C4-2B (cell line): ENCODE results near the gene CD80.
"Not testable (repeated sequence)": the region's sequence is repeated elsewhere in the genome, so short reads cannot be mapped to it uniquely, and the experiment has no call there.

Experiments used
- H3K27ac ChIP-seq: fragments of 450-650 bp; 2 replicates; pipeline ENCODE4 v1.5.1; 2017
- ZFX ChIP-seq: fragments of 450-650 bp; IDR thresholded peaks from 2 replicates; pipeline ENCODE4 v1.6.1; 2017
- TF ChIP-seq, protein P1 (sequence below): fragments of 450-650 bp; conservative IDR thresholded peaks from 2 replicates; pipeline ENCODE4 v1.5.1; 2017; ENCODE audit warnings: mild to moderate bottlenecking

Gene CD80

DNA sequence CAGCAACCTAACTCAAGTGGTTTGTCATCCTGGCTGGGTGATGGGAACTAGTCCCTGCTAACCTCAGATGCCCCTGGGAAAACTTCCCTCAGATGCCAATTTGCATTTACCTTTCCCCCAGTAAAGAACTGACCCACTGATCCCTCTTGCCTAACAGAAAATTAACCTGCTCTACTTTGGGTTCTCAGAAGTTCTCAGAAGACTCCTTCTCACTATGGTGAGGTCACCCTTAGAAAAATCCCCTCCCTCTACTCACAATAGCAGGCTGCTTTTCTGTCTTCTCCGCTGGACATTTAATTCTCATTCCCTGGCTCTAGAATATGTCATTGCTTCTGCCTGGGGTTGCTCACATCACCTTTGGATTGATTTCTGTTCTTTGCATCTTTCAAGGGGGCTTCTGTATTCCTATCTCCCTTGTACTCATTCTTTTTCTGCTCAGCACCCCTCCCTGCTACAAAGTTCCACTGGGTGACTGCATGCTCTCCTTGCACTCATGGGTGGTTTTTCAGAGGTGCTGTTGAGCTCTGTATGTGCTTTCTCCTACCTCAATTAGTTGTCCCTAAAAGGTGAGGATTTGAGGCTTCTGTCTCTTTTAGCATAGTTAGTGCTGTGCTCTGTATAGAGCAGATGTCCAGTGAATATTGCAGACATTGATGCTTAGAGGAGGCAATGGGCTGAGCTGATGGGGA lies 39.1 kb upstream of the CD80 start:
- H3K27ac ChIP-seq, result no peak overlapping the region
- TF ChIP-seq, protein P1, sequence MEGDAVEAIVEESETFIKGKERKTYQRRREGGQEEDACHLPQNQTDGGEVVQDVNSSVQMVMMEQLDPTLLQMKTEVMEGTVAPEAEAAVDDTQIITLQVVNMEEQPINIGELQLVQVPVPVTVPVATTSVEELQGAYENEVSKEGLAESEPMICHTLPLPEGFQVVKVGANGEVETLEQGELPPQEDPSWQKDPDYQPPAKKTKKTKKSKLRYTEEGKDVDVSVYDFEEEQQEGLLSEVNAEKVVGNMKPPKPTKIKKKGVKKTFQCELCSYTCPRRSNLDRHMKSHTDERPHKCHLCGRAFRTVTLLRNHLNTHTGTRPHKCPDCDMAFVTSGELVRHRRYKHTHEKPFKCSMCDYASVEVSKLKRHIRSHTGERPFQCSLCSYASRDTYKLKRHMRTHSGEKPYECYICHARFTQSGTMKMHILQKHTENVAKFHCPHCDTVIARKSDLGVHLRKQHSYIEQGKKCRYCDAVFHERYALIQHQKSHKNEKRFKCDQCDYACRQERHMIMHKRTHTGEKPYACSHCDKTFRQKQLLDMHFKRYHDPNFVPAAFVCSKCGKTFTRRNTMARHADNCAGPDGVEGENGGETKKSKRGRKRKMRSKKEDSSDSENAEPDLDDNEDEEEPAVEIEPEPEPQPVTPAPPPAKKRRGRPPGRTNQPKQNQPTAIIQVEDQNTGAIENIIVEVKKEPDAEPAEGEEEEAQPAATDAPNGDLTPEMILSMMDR, result no peak
- TF ChIP-seq ZFX, result no peak

DNA sequence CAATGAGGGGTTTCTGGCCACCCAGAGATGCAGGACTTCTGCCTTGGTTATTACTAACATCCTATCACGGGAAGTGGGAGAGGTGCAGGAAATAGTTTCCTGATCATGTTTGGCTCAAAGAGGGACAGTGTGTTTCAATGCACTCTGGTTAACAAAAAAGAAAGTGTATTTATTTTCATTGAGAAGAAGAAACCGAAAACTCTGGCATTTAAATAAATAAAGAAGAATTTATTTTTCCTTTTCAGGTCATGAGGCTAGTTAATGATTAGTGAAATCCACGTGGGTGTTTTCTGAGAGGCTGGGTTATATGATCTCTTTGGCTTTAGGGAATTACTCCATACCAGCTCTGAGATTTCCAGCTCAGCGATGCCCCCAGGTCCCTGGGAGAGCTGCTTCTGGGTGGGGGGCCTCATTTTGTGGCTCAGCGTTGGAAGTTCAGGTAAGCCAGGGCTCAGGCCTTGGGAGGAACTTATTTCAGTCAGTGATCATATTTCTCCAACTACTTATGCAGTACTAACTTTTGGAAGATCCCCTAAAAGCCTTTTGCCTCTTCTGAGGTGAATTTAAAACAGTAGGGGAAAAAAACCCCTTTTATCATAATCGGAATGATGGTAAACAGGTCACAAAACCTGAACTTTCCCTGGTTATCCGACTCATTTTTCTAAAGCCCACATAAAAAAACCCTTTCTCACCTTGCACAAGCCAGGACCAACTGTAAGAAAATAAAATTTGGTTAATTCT lies 38.3 kb upstream of the CD80 start, which contains the start of gene PLA1A:
Gene PLA1A, plus strand, starts transcription at position 338 of the 741 bp plus-strand sequence. Its CDS starts 29 bp downstream, at position 367.
- H3K27ac ChIP-seq, result no peak within 1 kb of the TSS
- TF ChIP-seq, protein P1, result no peak
- TF ChIP-seq ZFX, result no peak

DNA sequence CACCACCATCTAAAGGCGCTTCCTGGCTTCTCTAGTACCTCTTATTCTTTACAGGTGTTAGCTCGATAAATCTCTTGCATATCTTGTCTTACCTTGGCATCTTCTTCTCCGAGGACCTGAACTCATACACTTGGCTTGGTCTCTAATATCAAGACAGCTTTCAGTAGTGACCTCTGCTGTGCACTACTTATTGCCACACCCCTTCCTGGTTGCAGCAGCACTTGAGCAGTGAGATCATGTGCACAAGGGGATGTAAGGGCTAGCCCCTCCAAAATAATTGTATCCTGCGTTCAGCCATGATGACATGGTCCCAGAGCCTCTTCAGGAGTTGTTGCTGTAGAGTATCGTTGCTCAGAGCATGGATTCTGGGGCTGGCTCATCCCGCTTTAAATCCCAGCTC lies 37.0 kb upstream of the CD80 start:
- no peak for TF ChIP-seq ZFX
- TF ChIP-seq, protein P1, result no peak
- no peak overlapping the region for H3K27ac ChIP-seq

DNA sequence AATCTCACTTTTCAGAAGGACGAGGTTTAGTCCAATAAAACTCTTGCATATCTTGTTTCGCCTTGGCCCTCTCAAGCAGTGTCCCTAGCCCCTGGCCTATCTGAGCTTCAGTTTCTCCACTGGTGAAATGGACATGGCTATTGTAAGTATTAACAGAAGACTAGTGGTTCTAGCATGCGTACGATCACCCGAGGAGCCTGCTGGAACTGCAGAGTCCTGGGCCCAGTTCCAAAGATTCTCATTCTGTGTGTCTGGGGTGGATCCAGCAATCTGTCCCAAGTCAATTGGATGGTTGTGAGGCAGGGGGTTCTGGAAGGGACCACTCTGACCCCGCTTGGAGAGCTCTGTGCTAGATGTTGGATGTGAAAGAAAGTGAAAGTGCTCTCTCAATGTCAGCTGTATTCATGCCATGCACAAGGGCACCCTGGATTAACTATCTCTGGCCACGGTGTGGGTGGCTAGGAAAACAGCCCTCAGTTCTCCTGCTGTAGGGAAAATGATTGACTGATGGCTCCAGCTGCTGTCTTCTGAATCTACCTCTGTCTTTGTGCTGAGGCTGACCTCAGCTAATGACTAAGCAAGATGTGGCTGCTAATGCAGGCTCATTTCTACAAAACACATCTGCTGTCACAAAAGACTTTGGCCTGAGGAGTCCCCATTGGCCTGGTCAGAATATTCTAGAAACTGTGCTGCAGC lies 36.4 kb upstream of the CD80 start:
- TF ChIP-seq ZFX, result no peak
- TF ChIP-seq, protein P1, result no peak

DNA sequence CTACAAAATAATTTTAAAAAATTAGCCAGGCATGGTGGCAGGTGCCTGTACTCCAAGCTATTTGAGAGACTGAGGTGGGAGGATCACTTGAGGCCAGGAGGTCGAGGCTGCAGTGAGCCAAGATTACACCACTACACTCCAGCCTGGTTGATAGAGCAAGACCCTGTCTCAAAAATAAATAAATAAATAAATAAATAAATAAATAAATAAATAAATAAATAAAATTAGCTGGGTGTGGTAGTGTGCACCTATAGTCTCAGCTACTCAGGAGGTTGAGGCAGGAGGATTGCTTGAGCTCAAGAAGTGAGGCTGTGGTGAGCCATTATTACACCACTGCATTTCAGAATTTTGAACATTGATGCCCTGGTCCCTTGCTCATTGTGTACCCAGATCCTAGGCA lies 35.5 kb upstream of the CD80 start:
- H3K27ac ChIP-seq, result not testable (repeated sequence)

More for the DNA sequence above, 36.4 kb upstream of the CD80 start:
- no peak overlapping the region for H3K27ac ChIP-seq

DNA sequence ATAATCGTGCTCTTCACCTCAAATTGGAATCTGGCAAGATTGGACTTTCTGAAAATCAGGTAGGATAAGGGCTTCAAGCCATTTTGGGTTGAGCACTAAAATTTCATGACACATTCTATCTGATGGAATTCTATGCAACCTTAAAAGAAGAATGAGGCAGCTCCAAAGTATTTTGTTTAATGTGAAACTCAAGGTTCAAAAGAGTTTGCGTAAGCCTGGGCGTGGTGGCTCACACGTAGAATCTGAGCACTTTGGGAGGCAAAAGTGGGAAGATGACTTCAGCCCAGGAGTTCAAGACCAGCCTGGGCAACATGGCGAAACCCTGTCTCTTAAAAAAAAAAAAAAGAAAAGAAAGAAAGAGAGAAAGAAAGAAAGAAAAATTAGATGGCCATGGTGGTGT lies 34.7 kb upstream of the CD80 start:
- TF ChIP-seq, protein P1, result no peak
- TF ChIP-seq ZFX, result no peak
- no peak overlapping the region for H3K27ac ChIP-seq

DNA sequence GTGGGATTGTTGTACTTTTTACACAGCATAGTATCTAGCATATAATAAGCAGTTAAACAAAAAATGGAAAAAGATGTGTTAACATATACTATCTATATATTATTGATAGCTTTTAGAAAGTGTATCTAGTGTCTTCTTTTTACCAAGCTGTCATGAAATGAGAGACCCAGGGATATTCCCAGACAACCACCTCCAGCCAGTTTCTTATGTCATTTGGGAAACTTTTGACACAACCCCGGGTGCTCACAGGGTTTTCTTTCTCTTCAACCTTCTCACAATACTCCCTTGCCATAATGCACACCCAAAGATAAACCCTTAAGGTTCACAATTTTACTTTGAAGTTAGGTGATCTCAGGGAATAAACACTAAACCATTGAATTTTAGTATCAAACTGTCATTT lies 33.4 kb upstream of the CD80 start:
- no peak overlapping the region for H3K27ac ChIP-seq
- no peak for TF ChIP-seq ZFX
- TF ChIP-seq, protein P1, result no peak
